NCI-H748 (cell line): ENCODE data around the gene SYT13.
"Not testable (repeated sequence)": the region's sequence is repeated elsewhere in the genome, so short reads cannot be mapped to it uniquely, and the experiment has no call there.

ENCODE experiments used
- DNase-seq: peaks from one replicate; lab custom pipeline; 2025; ENCODE audit not compliant: unreplicated experiment; lab: John Stamatoyannopoulos, UW

Gene SYT13

GRCh38 chr11:45250035-45250718 lies 36.0 kb downstream of the SYT13 start:
- peak; percentile 17 for DNase-seq

- not testable (repeated sequence) for DNase-seq
These were observed 36.8 kb downstream of the SYT13 start for GRCh38 chr11:45249372-45249771.

- peak; percentile 25 for DNase-seq
These were observed 37.6 kb downstream of the SYT13 start for GRCh38 chr11:45248501-45249011.

- DNase-seq: peak; percentile 19
These were observed 38.7 kb downstream of the SYT13 start for GRCh38 chr11:45247433-45247832.

GRCh38 chr11:45246241-45246640 lies 39.9 kb downstream of the SYT13 start:
- no peak for DNase-seq

- peak; percentile 38 for DNase-seq
These were observed 40.7 kb downstream of the SYT13 start for GRCh38 chr11:45245218-45246045.

- no peak for DNase-seq
These were observed 42.2 kb downstream of the SYT13 start for GRCh38 chr11:45243967-45244366.

GRCh38 chr11:45239733-45240132 lies 46.4 kb downstream of the SYT13 start:
- no peak for DNase-seq

- DNase-seq: no peak
These were observed 47.4 kb downstream of the SYT13 start for GRCh38 chr11:45238724-45239123.

- peak; percentile 58 for DNase-seq
These were observed 48.3 kb downstream of the SYT13 start for GRCh38 chr11:45237711-45238315.

GRCh38 chr11:45234306-45235006 lies 51.7 kb downstream of the SYT13 start:
- DNase-seq: no peak

- no peak for DNase-seq
These were observed 52.4 kb downstream of the SYT13 start for GRCh38 chr11:45233804-45234170.

- peak; percentile 63 for DNase-seq
These were observed 52.9 kb downstream of the SYT13 start for GRCh38 chr11:45233121-45233803.

GRCh38 chr11:45232341-45233080 lies 53.6 kb downstream of the SYT13 start:
- DNase-seq: no peak

- DNase-seq: no peak
These were observed 56.6 kb downstream of the SYT13 start for GRCh38 chr11:45229401-45230020.

GRCh38 chr11:45227836-45228235 lies 58.3 kb downstream of the SYT13 start:
- DNase-seq: no peak

- DNase-seq: no peak
These were observed 59.2 kb downstream of the SYT13 start for GRCh38 chr11:45226901-45227300.

GRCh38 chr11:45225961-45226871 lies 59.9 kb downstream of the SYT13 start:
- no peak for DNase-seq
